ENCODE data around the gene TSHZ1. TPM values are rescaled to one million over a fixed set of nuclear protein-coding genes. Genes with fewer than 3 reads are reported as not detected.

TSHZ1 gene
- total RNA-seq, 4 donors from 2014 or later: 10.4 to 18.1 (median 12.5) TPM

- TF ChIP-seq CTCF (IDR thresholded peaks at IDR 0.05; ENCODE audit: low read depth): no peak
Observed at GRCh38 chr18:75227535-75228296, 17.1 kb downstream of the TSHZ1 start.

GRCh38 chr18:75228967-75229366 lies 18.4 kb downstream of the TSHZ1 start:
- no peak for TF ChIP-seq CTCF (IDR thresholded peaks at IDR 0.05; ENCODE audit: low read depth)

- no peak for TF ChIP-seq CTCF (IDR thresholded peaks at IDR 0.05; ENCODE audit: low read depth)
Observed at GRCh38 chr18:75229437-75229836, 18.8 kb downstream of the TSHZ1 start.

- no peak for TF ChIP-seq CTCF (IDR thresholded peaks at IDR 0.05; ENCODE audit: low read depth)
Observed at GRCh38 chr18:75230163-75231052, 19.8 kb downstream of the TSHZ1 start.

GRCh38 chr18:75231053-75231406 lies 20.4 kb downstream of the TSHZ1 start:
- TF ChIP-seq CTCF (IDR thresholded peaks at IDR 0.05; ENCODE audit: low read depth): no peak

GRCh38 chr18:75234901-75235300 lies 24.3 kb downstream of the TSHZ1 start:
- TF ChIP-seq CTCF (IDR thresholded peaks at IDR 0.05; ENCODE audit: low read depth): no peak

GRCh38 chr18:75235896-75236295 lies 25.3 kb downstream of the TSHZ1 start:
- TF ChIP-seq CTCF (IDR thresholded peaks at IDR 0.05; ENCODE audit: low read depth): no peak

All from subcutaneous adipose tissue (tissue), 4 donors.